Astrocyte (in vitro differentiated cells and primary cell): ENCODE results near the gene REEP3. TPM values are rescaled to one million over a fixed set of nuclear protein-coding genes. Genes with fewer than 3 reads are reported as not detected.
A peak's percentile ranks its signal among the peaks of the same experiment; 100 is the strongest.

Source experiments
- DNase-seq: peaks from one replicate; pipeline ENCODE4 v3.0.0-alpha.2; 2010; ENCODE audit warnings: low read depth
- FAIRE-seq: peaks from 2 replicates; lab custom pipeline; 2011; peaks lifted over from hg19 to GRCh38; lab: Jason Lieb, UNC
- H2AFZ ChIP-seq: 2 replicates; pipeline ENCODE4 v1.6.0; 2012; ENCODE audit warnings: low read depth, low read length, inconsistent platforms
- H3K27ac ChIP-seq: 2 replicates; pipeline ENCODE4 v1.5.1; 2011; ENCODE audit warnings: low read depth, low read length, inconsistent platforms
- H3K27me3 ChIP-seq: 2 replicates; pipeline ENCODE4 v1.6.0; 2011; ENCODE audit warnings: low read length, inconsistent platforms; ENCODE audit not compliant: insufficient read depth
- H3K36me3 ChIP-seq: 2 replicates; pipeline ENCODE4 v1.5.1; 2011; ENCODE audit warnings: low read length, inconsistent platforms; ENCODE audit not compliant: insufficient read depth
- H3K4me1 ChIP-seq: 2 replicates; pipeline ENCODE4 v1.5.1; 2011; ENCODE audit warnings: low read length, inconsistent platforms; ENCODE audit not compliant: insufficient read depth
- H3K4me2 ChIP-seq: 2 replicates; pipeline ENCODE4 v1.6.0; 2012; ENCODE audit warnings: low read length, inconsistent platforms
- H3K4me3 ChIP-seq: 2 replicates; pipeline ENCODE4 v1.5.1; 2011; ENCODE audit warnings: low read depth, mild to moderate bottlenecking, low read length, inconsistent platforms; ENCODE audit not compliant: insufficient read depth
- H3K79me2 ChIP-seq: 2 replicates; pipeline ENCODE4 v1.6.0; 2012; ENCODE audit warnings: mild to moderate bottlenecking, low read length, inconsistent platforms; ENCODE audit not compliant: insufficient read depth
- H3K9ac ChIP-seq: 2 replicates; pipeline ENCODE4 v1.6.0; 2012; ENCODE audit warnings: mild to moderate bottlenecking, low read length, inconsistent platforms
- H3K9me3 ChIP-seq: 2 replicates; pipeline ENCODE4 v1.5.1; 2012; ENCODE audit warnings: low read depth, mild to moderate bottlenecking, low read length, inconsistent platforms; ENCODE audit not compliant: insufficient read depth
- H4K20me1 ChIP-seq: 2 replicates; pipeline ENCODE4 v1.6.0; 2012; ENCODE audit warnings: low read length, inconsistent platforms; ENCODE audit not compliant: insufficient read depth
- H3K27ac Mint-ChIP-seq: one replicate; pipeline ENCODE4 v1.8.0; 2021; ENCODE audit warnings: mild to moderate bottlenecking, mixed read lengths; ENCODE audit not compliant: unreplicated experiment
- H3K27me3 Mint-ChIP-seq: one replicate; pipeline ENCODE4 v1.8.0; 2021; ENCODE audit warnings: low read depth, mixed read lengths; ENCODE audit not compliant: unreplicated experiment
- H3K36me3 Mint-ChIP-seq: one replicate; pipeline ENCODE4 v1.8.0; 2021; ENCODE audit warnings: low read depth, mixed read lengths; ENCODE audit not compliant: unreplicated experiment
- H3K4me1 Mint-ChIP-seq: one replicate; pipeline ENCODE4 v1.8.0; 2021; ENCODE audit warnings: low read depth, mixed read lengths; ENCODE audit not compliant: unreplicated experiment
- H3K4me3 Mint-ChIP-seq: one replicate; pipeline ENCODE4 v1.8.0; 2021; ENCODE audit warnings: mild to moderate bottlenecking, moderate library complexity, mixed read lengths; ENCODE audit not compliant: unreplicated experiment
- H3K9me3 Mint-ChIP-seq: one replicate; pipeline ENCODE4 v1.8.0; 2021; ENCODE audit warnings: mild to moderate bottlenecking, mixed read lengths; ENCODE audit not compliant: unreplicated experiment
- EZH2 ChIP-seq: IDR thresholded peaks from 2 replicates; pipeline ENCODE4 v1.6.1; 2012; ENCODE audit warnings: mild to moderate bottlenecking, low read length, inconsistent platforms; ENCODE audit not compliant: insufficient read depth
- total RNA-seq: library from RNA; stranded (reverse); gene quantifications from 2 replicates; pipeline ENCODE4 v1.2.1, GENCODE V29; 2021
- TF ChIP-seq, protein P1 (sequence below): IDR thresholded peaks from 2 replicates; pipeline ENCODE4 v1.5.1; 2011; ENCODE audit warnings: low read depth, mild to moderate bottlenecking, inconsistent platforms, low read length, moderate library complexity; ENCODE audit not compliant: insufficient read depth

REEP3 gene
- total RNA-seq, 1 donor from 2014 or later = 44.6 TPM

DNA sequence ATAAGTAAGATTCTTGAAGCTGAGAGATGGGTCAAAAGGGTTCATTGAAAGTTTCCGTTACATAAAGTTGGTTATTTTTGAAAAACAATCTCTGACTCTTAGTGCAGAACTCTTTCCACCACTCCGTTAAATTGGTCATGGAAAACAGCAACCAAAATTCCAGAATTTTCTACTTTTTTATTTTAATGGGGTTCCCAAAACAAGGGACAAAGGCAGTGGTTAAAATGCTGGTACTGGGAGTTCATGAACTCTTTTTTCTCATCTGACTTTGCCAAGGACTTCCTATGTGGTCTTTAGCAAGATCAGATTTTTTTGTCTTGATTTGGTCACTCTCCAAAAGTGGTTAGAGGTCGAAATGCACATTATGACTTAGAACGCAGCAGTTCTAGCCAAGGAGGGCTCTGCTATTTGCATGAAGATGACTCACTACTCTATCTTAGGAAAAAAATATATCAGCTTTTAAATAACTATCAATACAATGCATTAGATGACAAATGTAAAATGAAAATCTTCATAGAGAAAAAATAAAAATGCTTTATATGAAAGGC lies 145.7 kb downstream of the REEP3 start:
- H3K4me1 Mint-ChIP-seq = peaks cover 17% of the 10 kb centered on the region
- H3K4me2 ChIP-seq = peak overlapping the region; percentile 41
- H3K27ac ChIP-seq = no peak overlapping the region
- no peaks in the 10 kb centered on the region for H3K9me3 ChIP-seq
- peaks cover 2% of the 10 kb centered on the region for H3K9me3 Mint-ChIP-seq
- H4K20me1 ChIP-seq = no peaks in the 10 kb centered on the region
- peaks cover 3% of the 10 kb centered on the region for H3K36me3 Mint-ChIP-seq
- peak; percentile 47 for FAIRE-seq
- H3K9ac ChIP-seq = no peak overlapping the region
- H3K4me3 Mint-ChIP-seq = no peak overlapping the region
- no peaks in the 10 kb centered on the region for H3K27me3 ChIP-seq
- TF ChIP-seq EZH2 = no peak
- TF ChIP-seq, protein P1, sequence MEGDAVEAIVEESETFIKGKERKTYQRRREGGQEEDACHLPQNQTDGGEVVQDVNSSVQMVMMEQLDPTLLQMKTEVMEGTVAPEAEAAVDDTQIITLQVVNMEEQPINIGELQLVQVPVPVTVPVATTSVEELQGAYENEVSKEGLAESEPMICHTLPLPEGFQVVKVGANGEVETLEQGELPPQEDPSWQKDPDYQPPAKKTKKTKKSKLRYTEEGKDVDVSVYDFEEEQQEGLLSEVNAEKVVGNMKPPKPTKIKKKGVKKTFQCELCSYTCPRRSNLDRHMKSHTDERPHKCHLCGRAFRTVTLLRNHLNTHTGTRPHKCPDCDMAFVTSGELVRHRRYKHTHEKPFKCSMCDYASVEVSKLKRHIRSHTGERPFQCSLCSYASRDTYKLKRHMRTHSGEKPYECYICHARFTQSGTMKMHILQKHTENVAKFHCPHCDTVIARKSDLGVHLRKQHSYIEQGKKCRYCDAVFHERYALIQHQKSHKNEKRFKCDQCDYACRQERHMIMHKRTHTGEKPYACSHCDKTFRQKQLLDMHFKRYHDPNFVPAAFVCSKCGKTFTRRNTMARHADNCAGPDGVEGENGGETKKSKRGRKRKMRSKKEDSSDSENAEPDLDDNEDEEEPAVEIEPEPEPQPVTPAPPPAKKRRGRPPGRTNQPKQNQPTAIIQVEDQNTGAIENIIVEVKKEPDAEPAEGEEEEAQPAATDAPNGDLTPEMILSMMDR = no peak
- no peaks in the 10 kb centered on the region for H3K27me3 Mint-ChIP-seq
- H2AFZ ChIP-seq = no peak overlapping the region
- DNase-seq = peak; percentile 98
- no peaks in the 10 kb centered on the region for H3K79me2 ChIP-seq
- H3K36me3 ChIP-seq = no peaks in the 10 kb centered on the region
- peaks cover 19% of the 10 kb centered on the region for H3K4me1 ChIP-seq
- no peak overlapping the region for H3K4me3 ChIP-seq
- no peak overlapping the region for H3K27ac Mint-ChIP-seq

DNA sequence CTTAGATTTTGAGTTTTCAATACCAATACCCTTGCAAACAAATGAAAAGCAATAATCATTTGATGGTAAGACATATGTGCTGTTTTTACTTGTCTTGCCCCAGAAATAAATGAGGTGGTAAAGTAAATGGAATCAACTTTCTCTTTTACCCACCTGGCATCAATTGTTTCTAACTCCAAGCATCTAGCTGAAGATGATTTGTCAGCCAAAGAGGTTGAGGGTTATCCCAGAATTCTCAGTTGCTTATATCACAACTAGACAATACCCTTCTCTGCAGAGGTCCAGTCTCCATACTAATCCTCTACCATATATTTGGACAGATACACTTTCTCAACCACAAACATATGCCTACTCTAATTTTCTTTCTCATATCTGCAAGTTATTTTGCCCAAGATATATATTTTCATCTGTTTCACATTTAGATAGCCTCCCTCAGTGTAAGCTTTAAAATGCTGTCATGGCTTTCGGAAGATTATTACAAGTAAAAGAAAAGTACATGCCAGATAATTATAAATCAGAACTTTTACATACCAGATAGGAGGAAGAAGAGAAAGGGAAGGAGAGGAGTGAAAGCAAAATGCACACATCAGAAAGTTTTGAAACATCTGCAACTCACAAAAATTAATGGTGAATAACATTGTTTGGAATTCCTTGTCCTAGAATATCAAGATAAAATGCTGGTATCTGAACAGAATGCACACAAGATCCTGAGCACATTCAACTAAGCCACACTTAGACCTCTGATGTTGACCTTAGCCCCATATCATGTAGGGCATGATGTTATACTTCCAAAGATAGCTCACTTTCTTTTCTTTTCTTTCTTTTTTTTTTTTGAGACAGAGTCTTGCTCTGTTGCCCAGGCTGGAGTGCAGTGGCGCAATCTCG lies 146.6 kb downstream of the REEP3 start:
- H3K79me2 ChIP-seq = no peaks in the 10 kb centered on the region
- no peak overlapping the region for H3K27ac Mint-ChIP-seq
- peaks cover 2% of the 10 kb centered on the region for H3K9me3 Mint-ChIP-seq
- peak; percentile 27 for DNase-seq
- H3K4me2 ChIP-seq = no peak overlapping the region
- H3K27me3 ChIP-seq = no peaks in the 10 kb centered on the region
- no peaks in the 10 kb centered on the region for H3K27me3 Mint-ChIP-seq
- H3K36me3 Mint-ChIP-seq = peaks cover 3% of the 10 kb centered on the region
- no peak overlapping the region for H3K4me3 Mint-ChIP-seq
- H4K20me1 ChIP-seq = no peaks in the 10 kb centered on the region
- no peaks in the 10 kb centered on the region for H3K36me3 ChIP-seq
- no peak overlapping the region for H2AFZ ChIP-seq
- peaks cover 18% of the 10 kb centered on the region for H3K4me1 Mint-ChIP-seq
- H3K4me1 ChIP-seq = peaks cover 19% of the 10 kb centered on the region
- no peak for FAIRE-seq
- H3K27ac ChIP-seq = no peak overlapping the region
- no peaks in the 10 kb centered on the region for H3K9me3 ChIP-seq
- TF ChIP-seq, protein P1 = no peak
- no peak for TF ChIP-seq EZH2
- no peak overlapping the region for H3K4me3 ChIP-seq
- no peak overlapping the region for H3K9ac ChIP-seq
